Right ventricle myocardium superior (tissue), 1 donor: ENCODE measurements around the gene TMTC1. TPM values are rescaled to one million over a fixed set of nuclear protein-coding genes. Genes with fewer than 3 reads are reported as not detected.

Experiments used
- ATAC-seq: fragments of 200-7000 bp; cut with Tn5 transposase; one replicate; pipeline ENCODE4 v1.9.1; 2020; ENCODE audit warnings: mild to moderate bottlenecking; ENCODE audit not compliant: poor library complexity
- DNase-seq: peaks from one replicate; pipeline ENCODE4 v3.0.0-alpha.2; 2020
- intact Hi-C: fragments of 100-400 bp; cut with DNase I; formaldehyde crosslinking; loops from one replicate; pipeline ENCODE4 v1.11.2; 2022
- total RNA-seq: library from RNA; stranded (reverse); fragmentation: NEBNext Ultra II Directional; extraction: Animal tissue kit (Norgen Biotek cat#: 25700); gene quantifications from one replicate; pipeline ENCODE4 v1.2.1, GENCODE V29; 2021
- donor health status: DM: no; HTN: yes; CAD: no; lungs with severe emphysema.

Gene TMTC1
- total RNA-seq, 1 donor from 2014 or later, result 29.1 TPM

DNA sequence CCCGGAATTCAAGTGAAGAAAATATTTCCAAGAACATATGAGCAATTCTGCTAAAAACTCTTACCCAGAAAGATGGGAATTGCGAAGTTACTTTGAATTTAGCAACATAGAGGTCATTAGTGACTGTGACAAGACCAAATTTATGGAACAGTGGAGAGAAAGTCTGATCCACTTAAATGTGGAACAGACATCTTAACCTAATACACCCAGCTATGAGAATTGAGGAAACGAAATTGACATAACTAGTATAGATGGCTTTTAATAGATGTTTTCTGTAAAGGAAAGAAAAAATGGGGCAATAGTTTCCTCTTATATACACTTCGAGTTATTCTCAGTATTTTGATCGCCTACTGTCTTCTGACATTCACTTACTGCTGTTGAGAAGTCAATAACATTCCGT is 290.9 kb downstream of the TMTC1 start:
- ATAC-seq (no peak), DNase-seq (no peak)
- intact Hi-C loops, result no loop called here

DNA sequence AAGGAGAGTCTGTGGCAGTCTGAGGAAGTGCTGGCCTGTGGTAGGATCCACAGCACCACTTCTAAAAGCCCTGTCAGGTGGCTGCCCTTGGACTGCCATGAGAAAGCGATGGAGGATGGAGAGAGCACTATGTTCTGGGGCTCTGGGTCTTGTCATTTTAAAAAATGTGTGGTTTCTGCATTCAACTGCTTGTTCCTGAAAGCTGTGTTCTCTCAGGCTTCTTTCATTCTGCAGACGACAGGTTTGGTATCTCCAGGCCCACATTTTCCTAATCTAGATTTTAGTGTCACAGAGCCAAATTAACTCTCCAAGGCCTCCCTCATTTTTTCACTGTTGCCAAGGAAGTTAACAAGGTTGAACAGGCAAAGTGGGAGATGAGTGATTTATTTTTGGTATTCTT is 296.8 kb downstream of the TMTC1 start:
- intact Hi-C loops, result no loop called here
- ATAC-seq (no peak), DNase-seq (no peak)

DNA sequence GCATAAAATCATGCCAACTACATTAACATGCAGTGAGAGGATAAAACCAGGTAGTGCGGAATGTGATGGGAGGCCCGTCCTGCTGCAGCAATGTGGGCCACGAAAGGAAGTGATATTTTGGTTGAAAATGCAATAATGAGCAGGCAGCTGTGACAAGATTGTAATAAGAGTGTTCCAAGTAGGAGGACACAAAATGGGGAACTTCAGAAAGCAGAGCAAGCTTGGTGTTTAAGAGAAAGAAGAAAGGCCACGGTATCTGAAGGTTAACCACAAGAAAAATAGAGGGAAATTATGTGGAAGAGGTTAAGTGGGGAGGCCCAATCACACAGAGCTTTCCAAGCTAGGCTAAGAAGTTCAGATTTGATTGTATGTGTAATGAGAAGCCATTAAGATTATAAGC is 320.5 kb downstream of the TMTC1 start:
- DNase-seq, result no peak
- intact Hi-C loops, result no loop called here
- no peak for ATAC-seq

DNA sequence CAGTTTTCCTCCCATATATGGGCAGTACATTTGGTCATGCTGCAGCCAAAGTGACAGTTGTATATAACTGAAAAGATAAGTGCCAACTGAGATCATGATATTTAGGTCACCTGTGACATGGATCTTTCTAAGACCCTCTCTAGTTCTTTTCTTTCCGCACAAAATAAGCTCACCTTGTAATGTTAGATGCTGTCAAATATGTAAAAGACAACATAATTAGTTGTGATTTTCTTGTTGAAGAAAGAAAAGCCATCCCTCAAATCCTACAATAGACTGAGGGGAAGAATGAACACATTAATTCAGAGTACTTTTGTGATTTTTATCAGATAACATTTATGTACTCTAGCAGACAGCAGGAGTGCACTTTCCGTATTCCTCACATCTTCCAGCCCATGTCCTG is 323.7 kb downstream of the TMTC1 start:
- no peak for ATAC-seq

DNA sequence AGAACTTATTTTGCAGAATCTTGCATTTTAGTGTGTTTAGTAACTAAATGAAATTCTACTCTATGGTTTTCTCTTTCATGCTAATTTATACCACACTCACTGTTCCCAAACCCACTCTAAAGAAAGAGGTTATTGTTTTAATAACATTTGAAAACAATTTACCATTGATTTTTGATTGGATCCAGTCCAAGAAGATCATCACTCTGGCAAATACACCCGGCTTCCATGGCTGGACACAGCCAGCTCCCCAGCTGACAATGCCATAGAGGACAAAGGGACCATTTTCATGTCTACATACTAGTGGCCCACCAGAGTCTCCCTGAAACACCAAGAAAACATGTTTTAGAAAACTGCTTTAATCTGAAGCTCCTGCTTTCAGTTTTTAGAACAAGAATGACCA is 328.7 kb downstream of the TMTC1 start:
- ATAC-seq (no peak), DNase-seq (no peak)
- intact Hi-C loops, result no loop called here

More for the DNA sequence above, 323.7 kb downstream of the TMTC1 start:
- DNase-seq, result no peak
- intact Hi-C loops, result no loop called here

DNA sequence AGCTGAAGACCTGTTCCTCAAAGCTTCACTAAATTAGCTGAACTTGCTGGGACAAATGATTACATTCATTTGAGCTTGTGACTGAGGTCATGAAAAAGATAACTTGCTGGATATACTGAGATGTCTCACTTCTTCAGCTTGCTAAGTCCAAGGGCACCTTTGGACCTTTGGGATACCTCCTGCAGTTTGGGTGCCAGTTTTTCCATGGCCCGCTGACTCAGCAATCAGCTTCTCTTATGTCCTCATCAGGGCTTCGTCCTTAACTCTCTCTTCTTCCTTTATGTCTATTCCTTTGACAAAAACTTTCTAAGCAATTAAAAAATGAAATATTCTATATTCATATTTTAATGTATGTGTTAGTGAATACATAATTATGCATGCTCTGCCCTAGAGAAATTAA is 331.9 kb downstream of the TMTC1 start:
- intact Hi-C loops, result no loop called here
- no peak for ATAC-seq

More for the DNA sequence above, 331.9 kb downstream of the TMTC1 start:
- DNase-seq, result no peak
